Measurements from ENCODE around the gene ZNF496. TPM values are rescaled to one million over a fixed set of nuclear protein-coding genes. Genes with fewer than 3 reads are reported as not detected.

The ZNF496 gene
- polyA plus RNA-seq, 4 donors, result 1.6 to 16.1 (median 5.2) TPM

GRCh38 chr1:247316590-247317197 is 15.0 kb downstream of the ZNF496 start:
- 84 to 92% (median 89%) methylated on average over 5 of the region's 5 CpGs for WGBS, 3 donors
- H3K4me3 ChIP-seq (ENCODE audit: low read depth in 1 of 3, low read length in 3 of 3), result no peak overlapping the region
- DNase-seq, result no peak
- no peak for FAIRE-seq
- H3K9me3 ChIP-seq (ENCODE audit: control insufficient read depth in 2 of 2, insufficient read depth in 1 of 2, low read depth in 1 of 2, low read length in 1 of 2), result no peaks in the 10 kb centered on the region
- no peak overlapping the region for H3K27ac ChIP-seq (ENCODE audit: low read depth in 1 of 3, low read length in 2 of 3)
- no peaks in the 10 kb centered on the region for H3K4me1 ChIP-seq (ENCODE audit: control insufficient read depth in 3 of 3, insufficient read depth in 2 of 3, low read depth in 1 of 3, low read length in 2 of 3)
- H3K27me3 ChIP-seq (ENCODE audit: control insufficient read depth in 3 of 3, insufficient read depth in 3 of 3, low read length in 3 of 3), result no peaks in the 10 kb centered on the region
- H3K36me3 ChIP-seq (ENCODE audit: control insufficient read depth in 3 of 3, insufficient read depth in 2 of 3, low read depth in 1 of 3, low read length in 3 of 3), result peaks cover 0 to 33% (median 2%) of the 10 kb centered on the region in 3 donors

GRCh38 chr1:247304031-247304430 is 27.6 kb downstream of the ZNF496 start:
- FAIRE-seq (no peak), DNase-seq (peak in 1 of 2 donors; percentile 2)
- no peak overlapping the region for H3K4me3 ChIP-seq (ENCODE audit: low read depth in 1 of 3, low read length in 3 of 3)
- H3K9me3 ChIP-seq (ENCODE audit: control insufficient read depth in 2 of 2, insufficient read depth in 1 of 2, low read depth in 1 of 2, low read length in 1 of 2), result no peaks in the 10 kb centered on the region
- WGBS, 3 donors, result 88 to 100% (median 91%) methylated on average over 1 to 2 of the region's 2 CpGs
- H3K27me3 ChIP-seq (ENCODE audit: control insufficient read depth in 3 of 3, insufficient read depth in 3 of 3, low read length in 3 of 3), result no peaks in the 10 kb centered on the region
- H3K27ac ChIP-seq (ENCODE audit: low read depth in 1 of 3, low read length in 2 of 3), result no peak overlapping the region
- peaks cover 0 to 67% (median 5%) of the 10 kb centered on the region in 3 donors for H3K36me3 ChIP-seq (ENCODE audit: control insufficient read depth in 3 of 3, insufficient read depth in 2 of 3, low read depth in 1 of 3, low read length in 3 of 3)
- H3K4me1 ChIP-seq (ENCODE audit: control insufficient read depth in 3 of 3, insufficient read depth in 2 of 3, low read depth in 1 of 3, low read length in 2 of 3), result no peaks in the 10 kb centered on the region

- Histone ChIP-seq H3K4me3 (ENCODE audit: low read depth in 1 of 3, low read length in 3 of 3) (no peak overlapping the region), H3K27me3 (ENCODE audit: control insufficient read depth in 3 of 3, insufficient read depth in 3 of 3, low read length in 3 of 3) (no peaks in the 10 kb centered on the region), H3K36me3 (ENCODE audit: control insufficient read depth in 3 of 3, insufficient read depth in 2 of 3, low read depth in 1 of 3, low read length in 3 of 3) (peaks cover 0 to 58% (median 5%) of the 10 kb centered on the region in 3 donors), H3K27ac (ENCODE audit: low read depth in 1 of 3, low read length in 2 of 3) (no peak overlapping the region), H3K4me1 (ENCODE audit: control insufficient read depth in 3 of 3, insufficient read depth in 2 of 3, low read depth in 1 of 3, low read length in 2 of 3) (no peaks in the 10 kb centered on the region), H3K9me3 (ENCODE audit: control insufficient read depth in 2 of 2, insufficient read depth in 1 of 2, low read depth in 1 of 2, low read length in 1 of 2) (no peaks in the 10 kb centered on the region)
- DNase-seq, result peak in 1 of 2 donors; percentile 40
- no peak for FAIRE-seq
- 34 to 46% (median 40%) methylated on average over 5 of the region's 5 CpGs for WGBS, 3 donors
Observed at GRCh38 chr1:247303216-247303615, 28.5 kb downstream of the ZNF496 start.

GRCh38 chr1:247301176-247301540 is 30.5 kb downstream of the ZNF496 start:
- 96 to 98% (median 98%) methylated on average over 17 of the region's 17 CpGs for WGBS, 3 donors
- peaks cover 0 to 46% (median 3%) of the 10 kb centered on the region in 3 donors for H3K36me3 ChIP-seq (ENCODE audit: control insufficient read depth in 3 of 3, insufficient read depth in 2 of 3, low read depth in 1 of 3, low read length in 3 of 3)

GRCh38 chr1:247300491-247301175 is 31.0 kb downstream of the ZNF496 start:
- peaks cover 0 to 45% (median 3%) of the 10 kb centered on the region in 3 donors for H3K36me3 ChIP-seq (ENCODE audit: control insufficient read depth in 3 of 3, insufficient read depth in 2 of 3, low read depth in 1 of 3, low read length in 3 of 3)
- H3K27me3 ChIP-seq (ENCODE audit: control insufficient read depth in 3 of 3, insufficient read depth in 3 of 3, low read length in 3 of 3), result no peaks in the 10 kb centered on the region
- no peak overlapping the region for H3K4me3 ChIP-seq (ENCODE audit: low read depth in 1 of 3, low read length in 3 of 3)
- no peaks in the 10 kb centered on the region for H3K4me1 ChIP-seq (ENCODE audit: control insufficient read depth in 3 of 3, insufficient read depth in 2 of 3, low read depth in 1 of 3, low read length in 2 of 3)
- FAIRE-seq (no peak), DNase-seq (no peak)
- no peaks in the 10 kb centered on the region for H3K9me3 ChIP-seq (ENCODE audit: control insufficient read depth in 2 of 2, insufficient read depth in 1 of 2, low read depth in 1 of 2, low read length in 1 of 2)
- WGBS, 3 donors, result 97 to 98% (median 98%) methylated on average over 47 of the region's 47 CpGs
- H3K27ac ChIP-seq (ENCODE audit: low read depth in 1 of 3, low read length in 2 of 3), result no peak overlapping the region

More at GRCh38 chr1:247301176-247301540, 30.5 kb downstream of the ZNF496 start:
- no peak overlapping the region for H3K27ac ChIP-seq (ENCODE audit: low read depth in 1 of 3, low read length in 2 of 3)
- FAIRE-seq (no peak), DNase-seq (no peak)
- H3K4me1 ChIP-seq (ENCODE audit: control insufficient read depth in 3 of 3, insufficient read depth in 2 of 3, low read depth in 1 of 3, low read length in 2 of 3), result no peaks in the 10 kb centered on the region
- no peaks in the 10 kb centered on the region for H3K9me3 ChIP-seq (ENCODE audit: control insufficient read depth in 2 of 2, insufficient read depth in 1 of 2, low read depth in 1 of 2, low read length in 1 of 2)
- no peak overlapping the region for H3K4me3 ChIP-seq (ENCODE audit: low read depth in 1 of 3, low read length in 3 of 3)
- H3K27me3 ChIP-seq (ENCODE audit: control insufficient read depth in 3 of 3, insufficient read depth in 3 of 3, low read length in 3 of 3), result no peaks in the 10 kb centered on the region

- H3K9me3 ChIP-seq (ENCODE audit: control insufficient read depth in 2 of 2, insufficient read depth in 1 of 2, low read depth in 1 of 2, low read length in 1 of 2), result no peaks in the 10 kb centered on the region
- FAIRE-seq (no peak), DNase-seq (no peak)
- no peaks in the 10 kb centered on the region for H3K4me1 ChIP-seq (ENCODE audit: control insufficient read depth in 3 of 3, insufficient read depth in 2 of 3, low read depth in 1 of 3, low read length in 2 of 3)
- H3K4me3 ChIP-seq (ENCODE audit: low read depth in 1 of 3, low read length in 3 of 3), result no peak overlapping the region
- WGBS, 3 donors, result 87 to 94% (median 92%) methylated on average over 12 of the region's 12 CpGs
- no peaks in the 10 kb centered on the region for H3K27me3 ChIP-seq (ENCODE audit: control insufficient read depth in 3 of 3, insufficient read depth in 3 of 3, low read length in 3 of 3)
- H3K27ac ChIP-seq (ENCODE audit: low read depth in 1 of 3, low read length in 2 of 3), result no peak overlapping the region
- H3K36me3 ChIP-seq (ENCODE audit: control insufficient read depth in 3 of 3, insufficient read depth in 2 of 3, low read depth in 1 of 3, low read length in 3 of 3), result peaks cover 0 to 38% (median 3%) of the 10 kb centered on the region in 3 donors
Observed at GRCh38 chr1:247299723-247300381, 31.8 kb downstream of the ZNF496 start.

GRCh38 chr1:247298701-247299100 is 33.0 kb downstream of the ZNF496 start:
- FAIRE-seq, result no peak
- peaks cover 0 to 34% (median 3%) of the 10 kb centered on the region in 3 donors for H3K36me3 ChIP-seq (ENCODE audit: control insufficient read depth in 3 of 3, insufficient read depth in 2 of 3, low read depth in 1 of 3, low read length in 3 of 3)
- H3K27ac ChIP-seq (ENCODE audit: low read depth in 1 of 3, low read length in 2 of 3), result no peak overlapping the region
- DNase-seq, result no peak
- no peak overlapping the region for H3K4me3 ChIP-seq (ENCODE audit: low read depth in 1 of 3, low read length in 3 of 3)
- no peaks in the 10 kb centered on the region for H3K27me3 ChIP-seq (ENCODE audit: control insufficient read depth in 3 of 3, insufficient read depth in 3 of 3, low read length in 3 of 3)
- H3K4me1 ChIP-seq (ENCODE audit: control insufficient read depth in 3 of 3, insufficient read depth in 2 of 3, low read depth in 1 of 3, low read length in 2 of 3), result no peaks in the 10 kb centered on the region
- no peaks in the 10 kb centered on the region for H3K9me3 ChIP-seq (ENCODE audit: control insufficient read depth in 2 of 2, insufficient read depth in 1 of 2, low read depth in 1 of 2, low read length in 1 of 2)
- WGBS, 3 donors, result 80 to 85% (median 82%) methylated on average over 4 of the region's 4 CpGs

- H3K36me3 ChIP-seq (ENCODE audit: control insufficient read depth in 3 of 3, insufficient read depth in 2 of 3, low read depth in 1 of 3, low read length in 3 of 3), result peaks cover 0 to 34% (median 3%) of the 10 kb centered on the region in 3 donors
- H3K27me3 ChIP-seq (ENCODE audit: control insufficient read depth in 3 of 3, insufficient read depth in 3 of 3, low read length in 3 of 3), result no peaks in the 10 kb centered on the region
- H3K27ac ChIP-seq (ENCODE audit: low read depth in 1 of 3, low read length in 2 of 3), result no peak overlapping the region
- WGBS, 3 donors, result 54 to 63% (median 54%) methylated on average over 6 of the region's 6 CpGs
- no peak overlapping the region for H3K4me3 ChIP-seq (ENCODE audit: low read depth in 1 of 3, low read length in 3 of 3)
- no peaks in the 10 kb centered on the region for H3K9me3 ChIP-seq (ENCODE audit: control insufficient read depth in 2 of 2, insufficient read depth in 1 of 2, low read depth in 1 of 2, low read length in 1 of 2)
- DNase-seq (no peak), FAIRE-seq (no peak)
- no peaks in the 10 kb centered on the region for H3K4me1 ChIP-seq (ENCODE audit: control insufficient read depth in 3 of 3, insufficient read depth in 2 of 3, low read depth in 1 of 3, low read length in 2 of 3)
Observed at GRCh38 chr1:247298124-247298481, 33.6 kb downstream of the ZNF496 start.

Measured in small intestine (tissue), 7 donors.